Adipocyte (in vitro differentiated cells): ENCODE measurements around the gene TOP2A.
A peak's percentile ranks its signal among the peaks of the same experiment; 100 is the strongest.

Experiments
- DNase-seq: peaks from one replicate; pipeline ENCODE4 v3.0.0-alpha.2; 2015; ENCODE audit warnings: low read depth
- H3K27me3 ChIP-seq: replicated peaks from 2 replicates; pipeline ENCODE4 v1.7.0; 2013; ENCODE audit warnings: mild to moderate bottlenecking, low read length, moderate library complexity; ENCODE audit not compliant: control insufficient read depth, insufficient read depth
- H3K36me3 ChIP-seq: 2 replicates; pipeline ENCODE4 v1.7.0; 2013; ENCODE audit warnings: low read length, mild to moderate bottlenecking, moderate library complexity; ENCODE audit not compliant: control insufficient read depth, insufficient read depth, severe bottlenecking
- H3K4me1 ChIP-seq: 2 replicates; pipeline ENCODE4 v1.7.0; 2013; ENCODE audit warnings: mild to moderate bottlenecking, low read length, moderate library complexity; ENCODE audit not compliant: control insufficient read depth, insufficient read depth
- H3K4me3 ChIP-seq: 2 replicates; pipeline ENCODE4 v1.7.0; 2013; ENCODE audit warnings: mild to moderate bottlenecking, low read length, moderate library complexity
- H3K9ac ChIP-seq: 2 replicates; pipeline ENCODE4 v1.7.0; 2013; ENCODE audit warnings: mild to moderate bottlenecking, low read length, moderate library complexity
- H3K9me3 ChIP-seq: 2 replicates; pipeline ENCODE4 v1.7.0; 2013; ENCODE audit warnings: mild to moderate bottlenecking, low read length, moderate library complexity; ENCODE audit not compliant: control insufficient read depth

TOP2A gene

DNA sequence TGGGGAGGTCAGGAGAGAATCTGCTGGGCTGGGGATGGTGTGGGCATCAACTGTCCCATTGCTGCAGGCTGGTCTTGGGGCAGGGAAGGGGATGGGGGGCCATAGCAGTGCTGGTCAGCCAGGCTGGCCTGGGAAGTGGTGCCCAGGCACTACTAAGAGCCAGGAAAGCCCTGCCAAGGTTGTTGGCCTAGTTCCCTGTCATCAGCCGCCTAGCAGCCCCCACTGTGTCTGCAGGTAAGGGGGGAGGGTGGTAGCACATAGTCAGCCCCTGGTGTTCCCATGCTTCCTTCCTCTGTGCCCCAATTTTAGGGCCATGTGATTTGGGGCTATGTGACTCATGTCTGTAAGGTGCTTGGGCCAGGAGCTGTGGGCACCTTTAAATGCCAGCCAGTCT is 70.9 kb downstream of the TOP2A start:
- H3K36me3 ChIP-seq = peaks cover 18% of the 10 kb centered on the region
- no peak for DNase-seq
- H3K9ac ChIP-seq = no peak overlapping the region
- H3K27me3 ChIP-seq = no peaks in the 10 kb centered on the region
- no peaks in the 10 kb centered on the region for H3K9me3 ChIP-seq
- H3K4me1 ChIP-seq = peaks cover 71% of the 10 kb centered on the region
- no peak overlapping the region for H3K4me3 ChIP-seq

DNA sequence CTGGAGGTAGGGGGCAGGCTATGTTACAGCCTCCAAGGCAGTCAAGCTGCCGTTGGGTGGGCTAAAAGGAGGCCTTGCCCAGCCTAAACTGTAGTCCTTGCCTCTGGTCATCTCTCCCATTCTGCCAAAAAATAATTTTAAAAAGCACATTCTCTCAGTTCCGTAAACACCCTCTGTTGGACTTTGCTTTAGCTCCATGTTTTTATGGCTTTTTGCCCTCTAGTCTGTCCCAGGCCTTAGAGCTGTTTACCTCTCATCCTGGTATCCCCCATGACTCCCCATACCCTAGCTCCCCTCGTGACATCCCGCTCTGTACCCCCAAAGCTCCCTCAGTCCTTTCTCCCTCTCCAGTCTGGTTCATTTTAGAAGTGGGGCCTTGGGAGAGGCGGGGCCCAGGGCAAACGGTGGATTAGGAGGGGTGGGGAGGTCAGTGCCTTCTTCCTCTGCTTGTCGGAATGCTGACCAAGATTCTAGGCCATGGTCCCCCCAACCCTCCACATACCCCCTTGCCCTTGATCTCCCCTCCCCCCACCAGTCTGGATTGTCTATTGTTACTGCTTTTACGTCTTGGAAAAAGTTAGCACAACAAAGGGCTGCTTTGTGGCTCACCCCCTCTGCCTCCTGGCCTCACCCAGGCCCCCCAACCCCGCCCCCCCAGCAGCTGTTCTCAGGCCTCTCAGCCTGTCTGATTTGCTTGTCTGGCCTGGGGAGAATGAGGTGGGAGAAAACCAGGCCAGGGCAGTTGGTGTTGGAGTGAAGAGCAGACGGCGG is 71.5 kb downstream of the TOP2A start:
- Histone ChIP-seq H3K27me3 (no peaks in the 10 kb centered on the region), H3K9ac (peak overlapping the region; percentile 94), H3K36me3 (peaks cover 17% of the 10 kb centered on the region), H3K9me3 (no peaks in the 10 kb centered on the region), H3K4me3 (peak overlapping the region; percentile 92), H3K4me1 (peaks cover 71% of the 10 kb centered on the region)
- DNase-seq = no peak

DNA sequence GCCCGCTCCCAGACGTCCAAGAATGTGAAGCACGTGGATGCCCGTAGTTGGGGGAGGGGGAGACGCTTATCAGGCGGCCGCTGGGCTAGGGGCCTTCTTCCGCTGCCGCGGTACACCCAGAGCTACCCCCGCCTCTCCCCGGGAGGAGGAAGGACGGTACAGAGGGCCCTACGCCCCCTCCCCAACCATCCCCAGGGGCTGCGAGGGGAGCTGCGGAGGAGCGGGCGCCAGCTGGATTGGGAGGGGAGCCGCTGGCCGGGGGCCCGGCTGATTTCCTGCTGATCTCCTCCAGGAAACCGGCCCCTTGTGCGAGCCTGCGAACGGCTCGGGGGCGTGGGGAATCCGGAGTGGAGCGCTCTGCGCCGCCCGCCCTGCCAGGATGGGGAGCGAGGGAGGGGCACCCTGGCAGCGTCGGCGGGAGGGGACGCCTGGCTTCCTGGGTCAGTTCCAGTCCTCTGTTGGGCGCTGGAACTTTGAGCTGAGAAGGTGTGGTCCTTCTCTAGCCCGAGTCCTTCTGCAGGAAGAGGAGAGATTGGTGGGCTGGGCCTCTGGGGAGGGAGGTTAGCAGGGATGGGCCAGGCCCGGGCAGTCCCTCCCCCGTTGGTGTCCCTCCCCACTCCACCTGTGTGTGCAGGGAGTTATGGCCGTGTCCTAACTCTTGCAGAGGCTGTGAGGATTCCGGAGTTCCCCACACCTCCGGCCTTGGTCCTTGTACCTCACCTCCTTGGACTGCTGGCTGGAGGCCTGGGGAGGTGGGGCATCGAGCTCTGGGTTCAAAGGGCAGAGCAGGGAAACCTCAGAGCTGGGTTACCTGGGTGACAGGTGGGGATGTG is 72.3 kb downstream of the TOP2A start:
- peak overlapping the region; percentile 92 for H3K4me3 ChIP-seq
- H3K27me3 ChIP-seq = no peaks in the 10 kb centered on the region
- H3K9ac ChIP-seq = peak overlapping the region; percentile 94
- H3K4me1 ChIP-seq = peaks cover 78% of the 10 kb centered on the region
- peaks cover 20% of the 10 kb centered on the region for H3K36me3 ChIP-seq
- H3K9me3 ChIP-seq = no peaks in the 10 kb centered on the region
- DNase-seq = peak; percentile 77

DNA sequence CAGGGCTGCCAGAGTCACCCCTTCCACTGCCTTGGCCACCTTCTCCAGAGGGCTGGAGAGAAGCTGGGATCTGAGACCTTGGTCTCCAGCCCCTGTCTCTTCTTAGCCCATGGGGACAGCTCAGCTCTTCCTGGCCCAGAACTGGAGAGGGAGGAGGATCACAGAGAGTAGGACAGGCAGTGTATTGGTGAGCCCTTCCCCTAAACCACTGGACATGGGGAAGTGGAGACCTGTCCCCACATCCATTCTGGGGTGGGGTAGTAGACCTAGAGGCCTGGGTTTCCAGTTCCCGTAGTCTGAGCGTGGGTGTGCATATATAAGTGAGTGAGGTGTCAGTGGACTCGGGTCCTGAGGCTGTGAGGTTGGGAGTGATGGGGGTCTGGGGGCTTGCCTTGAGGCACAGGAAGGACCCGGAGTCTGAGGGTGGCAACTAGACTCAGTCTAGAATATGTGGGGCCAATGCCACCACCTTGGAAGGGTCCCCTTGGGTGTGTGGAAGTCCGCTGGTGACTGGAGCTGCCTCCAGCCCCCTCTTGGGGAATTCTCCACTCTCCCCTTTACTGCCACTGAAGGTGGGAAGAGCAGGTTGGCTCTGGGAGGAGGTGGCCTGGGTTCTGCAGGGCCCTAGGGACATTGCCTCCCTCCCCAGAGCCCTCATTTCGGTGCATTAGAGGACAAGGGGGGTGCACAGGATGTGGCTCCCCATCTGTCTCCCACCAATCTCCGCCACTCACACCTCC is 73.1 kb downstream of the TOP2A start:
- peaks cover 75% of the 10 kb centered on the region for H3K4me1 ChIP-seq
- peak overlapping the region; percentile 94 for H3K9ac ChIP-seq
- no peak for DNase-seq
- peak overlapping the region; percentile 92 for H3K4me3 ChIP-seq
- H3K27me3 ChIP-seq = no peaks in the 10 kb centered on the region
- no peaks in the 10 kb centered on the region for H3K9me3 ChIP-seq
- H3K36me3 ChIP-seq = peaks cover 24% of the 10 kb centered on the region

DNA sequence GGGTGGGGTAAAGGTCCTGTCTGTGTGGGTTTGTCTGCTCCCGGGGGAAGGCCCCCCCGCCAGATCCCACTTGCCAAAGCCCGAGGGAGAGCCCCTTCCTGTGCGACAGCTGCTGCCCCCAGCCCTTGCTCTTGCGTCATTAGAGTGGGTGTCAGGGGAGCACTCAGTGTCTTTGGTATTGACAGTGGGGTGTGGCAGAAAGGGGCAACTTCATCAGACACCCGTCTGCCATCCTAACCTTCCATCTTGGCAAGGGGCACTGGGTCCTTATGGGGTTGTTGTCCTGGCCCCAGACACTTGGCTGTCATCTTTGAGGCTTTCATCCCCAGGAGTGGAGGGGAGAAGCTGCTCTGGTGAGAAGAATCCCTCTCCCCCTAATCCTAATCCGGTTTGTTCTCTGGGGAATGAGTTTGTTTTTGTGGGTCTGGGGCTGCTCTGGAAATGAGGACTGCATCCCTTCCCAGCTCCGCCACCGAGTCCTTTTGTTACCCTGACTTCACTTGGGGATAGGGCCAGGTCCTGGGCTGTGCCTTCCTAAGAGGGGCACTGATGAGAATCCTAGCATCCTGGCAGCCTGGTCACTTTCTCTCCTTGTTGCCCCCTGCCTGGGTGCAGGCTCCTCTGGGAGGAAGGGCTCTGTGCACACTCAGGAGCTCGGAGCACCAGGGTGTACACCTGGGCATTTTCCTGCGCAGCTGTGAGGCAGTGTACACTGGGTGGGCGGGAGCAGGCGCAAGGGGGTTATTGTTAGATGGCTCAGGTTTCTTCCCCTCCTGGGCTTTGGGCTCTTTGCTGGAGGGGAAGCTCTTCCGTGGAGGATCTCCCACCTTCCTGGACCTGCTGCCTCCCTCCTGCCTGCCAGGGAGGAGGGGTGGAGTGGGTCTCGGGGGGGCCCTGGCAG is 74.2 kb downstream of the TOP2A start:
- peaks cover 71% of the 10 kb centered on the region for H3K4me1 ChIP-seq
- no peaks in the 10 kb centered on the region for H3K27me3 ChIP-seq
- peaks cover 16% of the 10 kb centered on the region for H3K36me3 ChIP-seq
- H3K9ac ChIP-seq = peak overlapping the region; percentile 94
- peak overlapping the region; percentile 92 for H3K4me3 ChIP-seq
- H3K9me3 ChIP-seq = no peaks in the 10 kb centered on the region
- DNase-seq = peak; percentile 48

DNA sequence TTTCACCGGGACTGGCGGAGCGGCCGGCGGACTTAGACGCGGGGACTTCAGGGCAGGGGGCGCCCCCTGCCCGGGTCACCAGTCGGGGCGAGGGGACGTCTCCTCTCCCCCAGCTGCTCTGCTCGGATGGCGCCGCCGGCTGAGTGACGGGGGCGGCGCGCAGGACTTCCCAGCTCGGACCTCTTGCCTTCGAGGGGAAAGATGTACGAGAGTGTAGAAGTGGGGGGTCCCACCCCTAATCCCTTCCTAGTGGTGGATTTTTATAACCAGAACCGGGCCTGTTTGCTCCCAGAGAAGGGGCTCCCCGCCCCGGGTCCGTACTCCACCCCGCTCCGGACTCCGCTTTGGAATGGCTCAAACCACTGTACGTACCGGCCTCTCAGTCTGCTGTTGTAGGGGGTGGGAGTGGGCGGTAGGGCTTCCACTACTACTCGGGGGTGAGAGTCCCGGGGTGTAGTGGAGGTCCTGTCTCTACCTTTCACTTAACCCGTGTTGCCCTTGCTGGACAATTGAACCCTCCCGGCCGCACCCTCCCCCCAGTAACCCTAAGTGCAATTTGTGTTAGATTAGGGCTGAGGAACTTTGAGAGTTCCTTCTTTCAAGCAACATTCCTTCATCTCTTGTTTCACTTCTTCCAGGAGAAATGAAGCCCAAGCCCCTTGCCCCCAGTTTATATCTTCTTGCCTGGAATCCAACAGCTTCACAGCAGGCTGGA is 75.0 kb downstream of the TOP2A start:
- DNase-seq = no peak
- H3K4me1 ChIP-seq = peaks cover 63% of the 10 kb centered on the region
- peak overlapping the region; percentile 92 for H3K4me3 ChIP-seq
- peak overlapping the region; percentile 94 for H3K9ac ChIP-seq
- peaks cover 13% of the 10 kb centered on the region for H3K36me3 ChIP-seq
- no peaks in the 10 kb centered on the region for H3K27me3 ChIP-seq
- no peaks in the 10 kb centered on the region for H3K9me3 ChIP-seq

DNA sequence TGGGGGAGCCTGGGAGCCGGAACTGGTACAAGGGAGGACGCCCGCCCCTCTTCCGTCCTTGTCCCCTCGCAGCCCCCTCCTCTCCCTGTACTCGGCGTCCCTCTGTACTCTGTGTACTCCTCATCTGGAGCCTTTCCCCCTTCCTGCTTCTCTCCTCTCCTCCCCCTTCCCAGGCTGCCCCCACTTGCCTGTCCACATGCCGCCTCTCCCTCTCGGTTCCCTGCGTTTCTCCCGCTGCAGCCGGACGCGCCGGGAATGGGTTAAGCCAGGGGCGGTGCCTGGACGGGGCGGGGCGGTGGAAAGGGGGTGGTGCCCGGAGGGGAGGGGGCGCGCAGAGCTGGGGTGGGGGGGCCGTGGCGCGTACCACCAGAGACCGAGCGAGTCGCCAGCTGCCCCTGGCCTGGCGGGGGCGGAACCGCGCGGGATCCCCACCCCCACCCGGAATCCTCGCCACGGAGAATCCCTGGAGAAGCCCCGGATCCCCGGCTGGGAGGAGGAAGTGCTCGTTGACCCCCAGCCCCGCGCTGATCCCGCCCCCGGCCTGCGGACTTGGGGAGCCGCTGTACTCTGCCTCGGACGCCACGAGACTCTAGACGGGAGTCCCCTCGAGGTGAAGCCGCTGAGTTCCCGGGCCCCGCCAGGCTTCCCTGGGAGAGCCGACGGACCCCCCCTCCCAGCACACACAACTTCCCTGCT is 75.7 kb downstream of the TOP2A start:
- Histone ChIP-seq H3K4me1 (peaks cover 56% of the 10 kb centered on the region), H3K9ac (peak overlapping the region; percentile 94), H3K4me3 (peak overlapping the region; percentile 92), H3K27me3 (no peaks in the 10 kb centered on the region), H3K36me3 (peaks cover 13% of the 10 kb centered on the region), H3K9me3 (no peaks in the 10 kb centered on the region)
- peak; percentile 84 for DNase-seq

DNA sequence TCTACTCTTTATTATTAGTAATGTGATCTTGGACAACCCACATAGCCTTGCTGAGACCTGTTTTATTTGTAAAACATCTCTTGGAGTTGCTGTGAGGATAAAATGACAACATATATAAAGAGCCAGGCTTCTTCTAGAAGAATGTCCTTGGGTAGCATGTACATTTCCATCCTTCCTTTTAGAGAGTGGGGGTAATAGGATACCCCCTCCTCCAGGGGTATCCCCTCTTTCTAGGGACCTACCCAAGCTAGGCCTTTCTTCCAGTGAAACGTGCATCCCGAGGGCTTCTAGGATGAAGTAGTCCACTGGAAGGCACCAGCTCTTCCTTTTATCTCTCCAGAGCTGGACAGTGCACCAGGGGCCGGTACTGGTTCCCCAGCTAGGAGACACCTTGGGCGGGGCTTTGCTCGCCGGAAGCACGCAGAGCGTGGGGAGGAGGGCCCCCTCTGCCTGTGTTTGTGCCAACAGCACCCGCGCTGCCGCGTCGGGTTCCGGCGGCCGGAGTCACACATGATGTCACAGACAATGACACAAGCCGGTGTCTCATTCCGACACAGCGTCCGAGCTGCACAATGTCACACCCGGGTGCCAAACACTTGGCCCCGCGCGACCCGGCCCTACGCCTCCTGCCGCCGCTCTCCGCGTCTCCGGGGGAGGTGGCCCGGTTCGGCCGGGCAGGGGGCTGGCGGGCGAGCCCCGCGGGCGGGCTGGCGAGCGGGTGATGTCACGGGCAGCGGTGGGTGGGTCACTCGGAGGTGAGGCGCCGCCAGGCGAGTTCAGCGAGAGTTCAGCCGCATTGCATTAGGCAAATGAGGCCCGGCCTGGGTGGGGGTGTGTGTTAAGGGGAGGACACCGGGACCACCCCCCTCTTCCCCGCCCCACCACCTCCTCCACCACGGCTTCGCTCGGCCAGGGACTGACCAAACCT is 76.6 kb downstream of the TOP2A start:
- H3K27me3 ChIP-seq = no peaks in the 10 kb centered on the region
- no peaks in the 10 kb centered on the region for H3K9me3 ChIP-seq
- peak; percentile 88 for DNase-seq
- peak overlapping the region; percentile 92 for H3K4me3 ChIP-seq
- peaks cover 53% of the 10 kb centered on the region for H3K4me1 ChIP-seq
- H3K36me3 ChIP-seq = peaks cover 13% of the 10 kb centered on the region
- peak overlapping the region; percentile 82 for H3K9ac ChIP-seq

DNA sequence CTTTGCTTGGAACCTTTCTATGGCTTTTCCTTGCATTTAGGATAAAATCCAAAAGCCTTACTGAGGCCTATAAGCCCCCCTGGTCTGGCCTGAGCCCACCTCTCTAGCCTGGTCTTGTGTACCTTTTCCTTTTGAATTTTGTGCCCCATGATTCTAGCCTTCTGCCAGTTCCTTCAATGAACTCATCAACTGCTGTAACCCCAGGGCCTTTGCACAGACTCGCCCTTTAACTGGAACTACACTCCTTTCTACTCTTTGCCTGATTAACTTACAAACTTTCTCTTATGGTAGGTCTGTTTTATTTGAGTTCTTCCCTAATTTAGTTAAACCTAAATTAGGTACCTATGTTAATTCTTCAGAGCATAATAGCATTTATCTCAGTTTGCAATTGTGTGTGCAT is 77.4 kb downstream of the TOP2A start:
- no peak overlapping the region for H3K9ac ChIP-seq
- DNase-seq = no peak
- no peaks in the 10 kb centered on the region for H3K27me3 ChIP-seq
- peaks cover 53% of the 10 kb centered on the region for H3K4me1 ChIP-seq
- no peak overlapping the region for H3K4me3 ChIP-seq
- no peaks in the 10 kb centered on the region for H3K9me3 ChIP-seq
- peaks cover 13% of the 10 kb centered on the region for H3K36me3 ChIP-seq
